ENCODE measurements around the gene TMEM131L.

TMEM131L gene

GRCh38 chr4:153634738-153635353, 168.7 kb downstream of the TMEM131L start:
- H3K4me3 ChIP-seq (replicated peaks; ENCODE audit: low read depth, low read length): no peak overlapping the region
- no peak for DNase-seq (ENCODE audit: extremely low read depth, low read depth)
- TF ChIP-seq CTCF (IDR thresholded peaks at IDR 0.05; ENCODE audit: low read depth, low read length, missing control alignments): peak; percentile 71

- DNase-seq (ENCODE audit: extremely low read depth, low read depth): no peak
- H3K4me3 ChIP-seq (replicated peaks; ENCODE audit: low read depth, low read length): no peak overlapping the region
- no peak for TF ChIP-seq CTCF (IDR thresholded peaks at IDR 0.05; ENCODE audit: low read depth, low read length, missing control alignments)
Observed at GRCh38 chr4:153635846-153636245, 169.7 kb downstream of the TMEM131L start.

DNA sequence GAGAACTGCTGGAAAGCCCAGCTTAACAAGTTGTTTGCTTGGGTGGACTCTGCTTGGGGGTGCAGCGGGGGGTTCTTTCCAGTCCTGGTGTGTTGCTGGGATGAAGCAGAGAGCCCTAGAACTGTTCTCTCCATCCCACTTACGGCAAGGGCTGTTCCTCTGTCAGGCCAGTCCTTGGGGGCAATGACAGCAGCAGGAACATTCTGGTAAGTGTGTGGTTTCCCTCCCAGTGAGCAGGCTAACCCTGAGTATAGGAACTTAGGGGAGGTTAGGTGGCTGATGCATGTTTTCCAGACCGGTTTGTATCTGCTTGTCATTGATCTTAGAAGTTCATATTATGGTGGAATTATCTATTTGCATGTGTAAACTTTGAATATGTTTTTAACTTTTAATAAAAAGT, 171.0 kb downstream of the TMEM131L start:
- H3K4me3 ChIP-seq (replicated peaks; ENCODE audit: low read depth, low read length): no peak overlapping the region
- DNase-seq (ENCODE audit: extremely low read depth, low read depth): no peak
- TF ChIP-seq CTCF (IDR thresholded peaks at IDR 0.05; ENCODE audit: low read depth, low read length, missing control alignments): no peak

GRCh38 chr4:153638011-153638410, 171.9 kb downstream of the TMEM131L start:
- H3K4me3 ChIP-seq (replicated peaks; ENCODE audit: low read depth, low read length): no peak overlapping the region
- no peak for TF ChIP-seq CTCF (IDR thresholded peaks at IDR 0.05; ENCODE audit: low read depth, low read length, missing control alignments)
- DNase-seq (ENCODE audit: extremely low read depth, low read depth): no peak

- no peak overlapping the region for H3K4me3 ChIP-seq (replicated peaks; ENCODE audit: low read depth, low read length)
- TF ChIP-seq CTCF (IDR thresholded peaks at IDR 0.05; ENCODE audit: low read depth, low read length, missing control alignments): no peak
- DNase-seq (ENCODE audit: extremely low read depth, low read depth): no peak
Observed at GRCh38 chr4:153638999-153639398, 172.8 kb downstream of the TMEM131L start.

DNA sequence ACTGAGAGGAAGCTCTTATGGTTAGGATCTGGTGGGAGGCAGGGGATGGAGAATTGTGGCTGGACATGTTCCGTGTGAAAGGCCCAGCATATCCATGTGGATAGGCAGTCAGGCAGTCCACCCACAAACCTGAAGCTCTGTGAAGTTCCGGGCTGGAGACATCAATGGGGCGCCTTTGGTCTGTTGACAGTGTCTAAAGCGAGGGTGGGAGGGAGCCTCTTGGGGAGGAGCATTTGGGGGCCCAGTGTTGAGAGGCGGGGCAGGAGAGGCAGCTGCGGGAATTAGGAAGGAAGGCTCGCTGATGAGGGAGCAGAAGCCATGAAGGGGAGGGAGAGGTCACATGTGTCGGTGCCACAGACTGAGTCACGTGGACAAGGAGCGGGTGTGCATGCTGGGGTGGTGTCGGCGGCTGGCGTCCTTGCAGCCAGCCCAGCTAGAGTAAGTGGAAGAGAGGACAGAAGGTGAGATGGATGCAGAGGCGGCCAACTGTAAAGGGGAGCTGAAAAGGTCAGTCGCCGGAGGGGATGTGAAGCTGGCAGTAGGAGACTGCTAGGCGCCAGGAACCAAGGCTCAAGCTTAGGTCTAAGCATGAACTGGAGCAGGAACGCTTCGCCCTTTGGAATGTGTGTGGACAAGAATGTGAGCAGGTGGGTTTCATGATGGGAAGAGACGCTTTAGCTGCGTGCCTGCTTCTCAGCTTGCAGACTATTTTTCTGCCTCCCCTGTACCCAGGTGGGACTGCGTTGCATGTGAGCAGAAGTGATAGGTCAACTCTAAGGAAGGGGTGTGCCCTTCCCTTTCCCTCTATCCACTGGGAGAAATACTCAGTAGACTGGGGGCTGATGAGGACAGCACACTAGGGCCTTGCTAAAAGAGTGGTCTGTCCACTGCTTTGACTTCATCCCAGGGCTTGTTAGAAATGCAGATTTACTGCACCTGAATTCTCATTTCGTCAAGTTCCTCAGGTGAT, 174.0 kb downstream of the TMEM131L start:
- no peak overlapping the region for H3K4me3 ChIP-seq (replicated peaks; ENCODE audit: low read depth, low read length)

More for the DNA sequence above, 174.0 kb downstream of the TMEM131L start:
- no peak for TF ChIP-seq CTCF (IDR thresholded peaks at IDR 0.05; ENCODE audit: low read depth, low read length, missing control alignments)
- no peak for DNase-seq (ENCODE audit: extremely low read depth, low read depth)
